Erythroblast (primary cell): ENCODE measurements around the gene USP40.

Experiments used
- GATA1 ChIP-seq: IDR thresholded peaks from 2 replicates; pipeline ENCODE4 v1.6.1; 2011; ENCODE audit warnings: low read depth, mild to moderate bottlenecking, control low read depth, low read length, moderate library complexity
- POLR2A ChIP-seq: IDR thresholded peaks from 2 replicates; pipeline ENCODE4 v1.6.1; 2011; ENCODE audit warnings: mild to moderate bottlenecking, low read length

DNA sequence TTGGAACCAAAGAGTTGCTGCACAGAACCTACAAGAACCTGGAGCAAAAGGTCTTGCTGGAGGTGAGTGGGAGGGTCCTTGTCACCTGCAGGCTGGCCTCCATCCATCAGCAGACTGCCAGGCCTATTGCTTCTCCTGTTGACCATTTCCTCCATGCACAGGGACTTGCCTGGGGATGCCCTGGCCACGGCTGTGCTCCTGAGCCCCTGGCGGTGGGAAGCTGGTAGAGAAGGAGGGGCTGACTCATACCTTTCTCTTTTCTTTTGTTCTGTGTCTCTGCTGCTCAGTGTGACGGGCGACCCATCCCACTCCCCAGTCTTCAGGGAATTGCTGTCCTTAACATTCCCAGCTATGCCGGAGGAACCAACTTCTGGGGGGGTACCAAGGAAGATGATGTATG lies 109.6 kb downstream of the USP40 start:
- TF ChIP-seq POLR2A (no peak), GATA1 (no peak)
